Stomach (tissue), 9 donors: ENCODE data around the gene LRRC74A. TPM values are rescaled to one million over a fixed set of nuclear protein-coding genes. Genes with fewer than 3 reads are reported as not detected.

Experiments
- DNase-seq, 2 donors: peaks; one replicate each; pipeline versions ENCODE4 v3.0.0 to v3.0.0-alpha.2; 2013 to 2019
- H3K27ac ChIP-seq, 5 donors: fragments of 200-600 bp in 4 of 5; sonication (generic) in 4 of 5; one replicate each; pipeline ENCODE4 v1.5.1; 2013 to 2019; ENCODE audit warnings: mild to moderate bottlenecking in 1 of 5, moderate library complexity in 1 of 5
- H3K27me3 ChIP-seq, 3 donors: fragments of 200-600 bp; sonication (generic); one replicate each; pipeline ENCODE4 v1.5.1; 2017 to 2019; ENCODE audit warnings: mixed run types in 1 of 3
- H3K36me3 ChIP-seq, 4 donors: fragments of 200-600 bp; sonication (generic); 1 replicate in 3 of 4; 2 replicates in 1 of 4; pipeline ENCODE4 v1.5.1; 2016 to 2019
- H3K4me1 ChIP-seq, 4 donors: fragments of 200-600 bp; sonication (generic); one replicate each; pipeline ENCODE4 v1.5.1; 2016 to 2019
- H3K4me3 ChIP-seq, 4 donors: fragments of 200-600 bp; sonication (generic) in 3 of 4; one replicate each; pipeline ENCODE4 v1.5.1; 2016 to 2019; ENCODE audit warnings: mild to moderate bottlenecking in 1 of 4
- H3K9me3 ChIP-seq, 4 donors: fragments of 200-600 bp; sonication (generic); one replicate each; pipeline ENCODE4 v1.5.1; 2016 to 2019
- CTCF ChIP-seq, 7 experiments: fragments of 450-650 bp in 4 of 7; fragments of 200-600 bp in 3 of 7; sonication (generic) in 3 of 7; IDR thresholded peaks; one replicate each; pipeline ENCODE4 v1.5.1; 2016 to 2019; ENCODE audit warnings: antibody characterized with exemption in 7 of 7, control low read depth in 2 of 7, mild to moderate bottlenecking in 1 of 7
- EP300 ChIP-seq: sonication (generic); formaldehyde crosslinking; IDR thresholded peaks from one replicate; pipeline ENCODE4 v1.6.1; 2017; ENCODE audit warnings: antibody characterized with exemption
- POLR2A ChIP-seq, 4 donors: fragments of 450-650 bp; IDR thresholded peaks; one replicate each; pipeline ENCODE4 v1.6.1; 2016; ENCODE audit warnings: antibody characterized with exemption in 4 of 4, control low read depth in 2 of 4, mild to moderate bottlenecking in 1 of 4, moderate library complexity in 1 of 4
- POLR2AphosphoS5 ChIP-seq, 3 donors: sonication (generic); formaldehyde crosslinking; IDR thresholded peaks; one replicate each; pipeline ENCODE4 v1.6.1; 2016; ENCODE audit warnings: antibody characterized with exemption in 3 of 3
- WGBS, 5 donors: extraction: QIAGEN DNeasy Blood & Tissue Kit in 3 of 5; methylation state at CpG; one replicate each; pipeline versions ENCODE4 v1.1.5 to v1.1.7; 2013 to 2018; 5-methylcytosine and 5-hydroxymethylcytosine counted together
- intact Hi-C: fragments of 100-400 bp; cut with DNase I; formaldehyde crosslinking; loops from one replicate; pipeline ENCODE4 v1.15.1; 2023; ENCODE audit warnings: low total_unique reads
- polyA plus RNA-seq, 3 donors: library from polyadenylated mRNA; stranded (reverse); fragments of 200-250 nt; gene quantifications; one replicate each; pipeline ENCODE4 v1.2.3, GENCODE V29; 2013
- total RNA-seq, 5 donors: library from RNA; depleted of rRNA; stranded (reverse); fragments of >200 nt; gene quantifications; one replicate each; pipeline versions ENCODE4 v1.1.0 to v1.2.3, GENCODE V29; 2014 to 2016
- donor health status: healthy with polysubstance abuse.
- donor health status: Bipolar disorder and iron deficiency.
- donor health status: healthy.

LRRC74A gene
- total and polyA plus RNA-seq, 8 donors = not detected

GRCh38 chr14:76784881-76785280, 41.3 kb upstream of the LRRC74A start:
- Histone ChIP-seq H3K9me3 (no peaks in the 10 kb centered on the region), H3K27me3 (no peaks in the 10 kb centered on the region), H3K4me1 (peaks cover 0 to 33% (median 6%) of the 10 kb centered on the region in 4 donors), H3K36me3 (peaks cover 17 to 83% (median 72%) of the 10 kb centered on the region in 4 donors), H3K27ac (no peak overlapping the region), H3K4me3 (no peak overlapping the region)
- intact Hi-C loops = no loop called here
- WGBS, 5 donors = 41 to 54% (median 50%) methylated on average over 2 of the region's 2 CpGs
- TF ChIP-seq POLR2A (IDR thresholded peaks at IDR 0.05) = no peak
- peak in 5 of 7 experiments; percentile 47 to 69 (median 60) for TF ChIP-seq CTCF (IDR thresholded peaks at IDR 0.05)
- peak in 2 of 3 donors; percentile 15 to 21 for TF ChIP-seq POLR2AphosphoS5 (IDR thresholded peaks at IDR 0.05)
- TF ChIP-seq EP300 = no peak
- DNase-seq = peak; percentile 63 to 90

- no peak overlapping the region for H3K27ac ChIP-seq
- TF ChIP-seq POLR2A (IDR thresholded peaks at IDR 0.05) (no peak), EP300 (no peak), CTCF (IDR thresholded peaks at IDR 0.05) (no peak)
- H3K4me1 ChIP-seq = peaks cover 0 to 21% (median 2%) of the 10 kb centered on the region in 4 donors
- H3K27me3 ChIP-seq = no peaks in the 10 kb centered on the region
- WGBS, 5 donors = 93 to 100% (median 96%) methylated on average over 2 of the region's 2 CpGs
- no peaks in the 10 kb centered on the region for H3K9me3 ChIP-seq
- intact Hi-C loops = no loop called here
- peaks cover 22 to 92% (median 83%) of the 10 kb centered on the region in 4 donors for H3K36me3 ChIP-seq
- no peak for DNase-seq
- H3K4me3 ChIP-seq = no peak overlapping the region
Observed at GRCh38 chr14:76786601-76787000, 39.6 kb upstream of the LRRC74A start.

GRCh38 chr14:76792422-76792821, 33.8 kb upstream of the LRRC74A start:
- WGBS, 5 donors = 95 to 99% (median 97%) methylated on average over 2 of the region's 2 CpGs
- DNase-seq = no peak
- TF ChIP-seq POLR2AphosphoS5 (IDR thresholded peaks at IDR 0.05) (no peak), CTCF (IDR thresholded peaks at IDR 0.05) (no peak), EP300 (no peak), POLR2A (IDR thresholded peaks at IDR 0.05) (no peak)
- Histone ChIP-seq H3K36me3 (peaks cover 22 to 91% (median 78%) of the 10 kb centered on the region in 4 donors), H3K4me1 (no peaks in the 10 kb centered on the region), H3K4me3 (no peak overlapping the region), H3K9me3 (no peaks in the 10 kb centered on the region), H3K27me3 (no peaks in the 10 kb centered on the region), H3K27ac (no peak overlapping the region)
- intact Hi-C loops = no loop called here

GRCh38 chr14:76793324-76793723, 32.9 kb upstream of the LRRC74A start:
- TF ChIP-seq CTCF (IDR thresholded peaks at IDR 0.05) (no peak), EP300 (no peak), POLR2A (IDR thresholded peaks at IDR 0.05) (no peak), POLR2AphosphoS5 (IDR thresholded peaks at IDR 0.05) (no peak)
- 81 to 95% (median 90%) methylated on average over 3 to 4 of the region's 4 CpGs for WGBS, 5 donors
- no peaks in the 10 kb centered on the region for H3K9me3 ChIP-seq
- intact Hi-C loops = no loop called here
- H3K27ac ChIP-seq = no peak overlapping the region
- H3K27me3 ChIP-seq = no peaks in the 10 kb centered on the region
- no peak overlapping the region for H3K4me3 ChIP-seq
- no peak for DNase-seq
- no peaks in the 10 kb centered on the region for H3K4me1 ChIP-seq
- H3K36me3 ChIP-seq = peaks cover 23 to 91% (median 78%) of the 10 kb centered on the region in 4 donors
